Memory B cell (primary cell): ENCODE data around the gene RNPEPL1.
"Not testable (repeated sequence)": the region's sequence is repeated elsewhere in the genome, so short reads cannot be mapped to it uniquely, and the experiment has no call there.

ENCODE experiments used
- ATAC-seq: fragments of 150-1000 bp; cut with Tn5 transposase; 2 replicates; pipeline ENCODE4 v1.10.0; 2021; ENCODE audit warnings: low read depth, mild to moderate bottlenecking, moderate library complexity
- DNase-seq, 2 donors: peaks; one replicate each; pipeline ENCODE4 v3.0.0; 2022; ENCODE audit warnings: low spot score in 2 of 2
- H3K27ac Mint-ChIP-seq: one replicate; pipeline ENCODE4 v1.8.0; 2022; ENCODE audit warnings: mild to moderate bottlenecking, moderate library complexity, mixed read lengths
- H3K27me3 Mint-ChIP-seq: one replicate; pipeline ENCODE4 v1.8.0; 2022; ENCODE audit warnings: mixed read lengths
- H3K36me3 Mint-ChIP-seq: one replicate; pipeline ENCODE4 v1.8.0; 2022; ENCODE audit warnings: mild to moderate bottlenecking, mixed read lengths
- H3K4me1 Mint-ChIP-seq: one replicate; pipeline ENCODE4 v1.8.0; 2022; ENCODE audit warnings: mixed read lengths
- H3K4me3 Mint-ChIP-seq: one replicate; pipeline ENCODE4 v1.8.0; 2022; ENCODE audit warnings: mild to moderate bottlenecking, moderate library complexity, mixed read lengths
- H3K9me3 Mint-ChIP-seq: one replicate; pipeline ENCODE4 v1.8.0; 2022; ENCODE audit warnings: mixed read lengths

Gene RNPEPL1

GRCh38 chr2:240527153-240527750, 41.0 kb upstream of the RNPEPL1 start:
- peaks cover 78% of the 10 kb centered on the region for H3K36me3 Mint-ChIP-seq
- DNase-seq = peak in 1 of 2 donors; percentile 2
- H3K4me3 Mint-ChIP-seq = no peak overlapping the region
- H3K4me1 Mint-ChIP-seq = peaks cover 12% of the 10 kb centered on the region
- H3K9me3 Mint-ChIP-seq = peaks cover 20% of the 10 kb centered on the region
- no peaks in the 10 kb centered on the region for H3K27me3 Mint-ChIP-seq
- no peak for ATAC-seq
- no peak overlapping the region for H3K27ac Mint-ChIP-seq

- DNase-seq = peak in 1 of 2 donors; percentile 6
- H3K27me3 Mint-ChIP-seq = no peaks in the 10 kb centered on the region
- peaks cover 23% of the 10 kb centered on the region for H3K9me3 Mint-ChIP-seq
- no peak overlapping the region for H3K27ac Mint-ChIP-seq
- ATAC-seq = no peak
- H3K36me3 Mint-ChIP-seq = peaks cover 80% of the 10 kb centered on the region
- no peak overlapping the region for H3K4me3 Mint-ChIP-seq
- H3K4me1 Mint-ChIP-seq = peaks cover 12% of the 10 kb centered on the region
These were observed 39.8 kb upstream of the RNPEPL1 start for GRCh38 chr2:240528406-240529040.

GRCh38 chr2:240529344-240529999, 38.8 kb upstream of the RNPEPL1 start:
- Mint-ChIP-seq H3K9me3 (peaks cover 25% of the 10 kb centered on the region), H3K36me3 (peaks cover 81% of the 10 kb centered on the region)

GRCh38 chr2:240530181-240530580, 38.1 kb upstream of the RNPEPL1 start:
- Mint-ChIP-seq H3K4me1 (peaks cover 12% of the 10 kb centered on the region), H3K36me3 (peaks cover 81% of the 10 kb centered on the region), H3K27me3 (no peaks in the 10 kb centered on the region), H3K27ac (peak overlapping the region; percentile 39), H3K9me3 (peaks cover 25% of the 10 kb centered on the region), H3K4me3 (no peak overlapping the region)
- ATAC-seq (no peak), DNase-seq (peak in 1 of 2 donors; percentile 3)

More at GRCh38 chr2:240529344-240529999, 38.8 kb upstream of the RNPEPL1 start:
- Mint-ChIP-seq H3K27me3 (no peaks in the 10 kb centered on the region), H3K4me3 (no peak overlapping the region), H3K4me1 (peaks cover 12% of the 10 kb centered on the region), H3K27ac (peak overlapping the region; percentile 39)
- DNase-seq = peak in 1 of 2 donors; percentile 6
- ATAC-seq = no peak

- Mint-ChIP-seq H3K4me1 (peaks cover 12% of the 10 kb centered on the region), H3K27ac (no peak overlapping the region), H3K9me3 (peaks cover 25% of the 10 kb centered on the region), H3K27me3 (no peaks in the 10 kb centered on the region), H3K36me3 (peaks cover 76% of the 10 kb centered on the region), H3K4me3 (no peak overlapping the region)
- ATAC-seq (no peak), DNase-seq (no peak)
These were observed 37.2 kb upstream of the RNPEPL1 start for GRCh38 chr2:240531038-240531437.

GRCh38 chr2:240532031-240532775, 36.1 kb upstream of the RNPEPL1 start:
- H3K9me3 Mint-ChIP-seq = peaks cover 20% of the 10 kb centered on the region
- H3K27ac Mint-ChIP-seq = no peak overlapping the region
- DNase-seq (no peak), ATAC-seq (no peak)
- peaks cover 70% of the 10 kb centered on the region for H3K36me3 Mint-ChIP-seq
- peaks cover 9% of the 10 kb centered on the region for H3K4me1 Mint-ChIP-seq
- H3K4me3 Mint-ChIP-seq = no peak overlapping the region
- H3K27me3 Mint-ChIP-seq = no peaks in the 10 kb centered on the region

- Mint-ChIP-seq H3K27ac (no peak overlapping the region), H3K4me1 (peaks cover 7% of the 10 kb centered on the region), H3K9me3 (peaks cover 2% of the 10 kb centered on the region), H3K36me3 (peaks cover 44% of the 10 kb centered on the region), H3K27me3 (no peaks in the 10 kb centered on the region), H3K4me3 (no peak overlapping the region)
- DNase-seq (no peak), ATAC-seq (no peak)
These were observed 30.1 kb upstream of the RNPEPL1 start for GRCh38 chr2:240538031-240538780.

GRCh38 chr2:240539101-240539500, 29.2 kb upstream of the RNPEPL1 start:
- not testable (repeated sequence) for H3K27ac Mint-ChIP-seq, DNase-seq, ATAC-seq, H3K9me3 Mint-ChIP-seq, H3K4me1 Mint-ChIP-seq, H3K4me3 Mint-ChIP-seq, H3K27me3 Mint-ChIP-seq
- H3K36me3 Mint-ChIP-seq = peaks cover 38% of the 10 kb centered on the region

GRCh38 chr2:240539906-240540305, 28.4 kb upstream of the RNPEPL1 start:
- Mint-ChIP-seq H3K27ac (no peak overlapping the region), H3K4me3 (no peak overlapping the region), H3K27me3 (no peaks in the 10 kb centered on the region), H3K9me3 (no peaks in the 10 kb centered on the region), H3K4me1 (peaks cover 7% of the 10 kb centered on the region), H3K36me3 (peaks cover 34% of the 10 kb centered on the region)
- DNase-seq (no peak), ATAC-seq (no peak)

- Mint-ChIP-seq H3K27ac (peak overlapping the region; percentile 62), H3K4me3 (no peak overlapping the region), H3K27me3 (no peaks in the 10 kb centered on the region), H3K9me3 (peaks cover 2% of the 10 kb centered on the region), H3K36me3 (peaks cover 17% of the 10 kb centered on the region), H3K4me1 (peaks cover 11% of the 10 kb centered on the region)
- ATAC-seq = no peak
- DNase-seq = no peak
These were observed 17.0 kb upstream of the RNPEPL1 start for GRCh38 chr2:240551288-240551687.

GRCh38 chr2:240551811-240552210, 16.5 kb upstream of the RNPEPL1 start:
- H3K4me1 Mint-ChIP-seq = peaks cover 16% of the 10 kb centered on the region
- peaks cover 2% of the 10 kb centered on the region for H3K9me3 Mint-ChIP-seq
- no peaks in the 10 kb centered on the region for H3K27me3 Mint-ChIP-seq
- peaks cover 15% of the 10 kb centered on the region for H3K36me3 Mint-ChIP-seq
- DNase-seq (no peak), ATAC-seq (peak; percentile 51)
- peak overlapping the region; percentile 62 for H3K27ac Mint-ChIP-seq
- no peak overlapping the region for H3K4me3 Mint-ChIP-seq

GRCh38 chr2:240553956-240554480, 14.3 kb upstream of the RNPEPL1 start:
- Mint-ChIP-seq H3K4me3 (no peak overlapping the region), H3K27me3 (no peaks in the 10 kb centered on the region), H3K36me3 (peaks cover 13% of the 10 kb centered on the region), H3K27ac (no peak overlapping the region), H3K9me3 (no peaks in the 10 kb centered on the region), H3K4me1 (peaks cover 22% of the 10 kb centered on the region)
- ATAC-seq (no peak), DNase-seq (no peak)

- Mint-ChIP-seq H3K36me3 (peaks cover 15% of the 10 kb centered on the region), H3K9me3 (no peaks in the 10 kb centered on the region), H3K27me3 (no peaks in the 10 kb centered on the region), H3K27ac (no peak overlapping the region), H3K4me1 (peaks cover 27% of the 10 kb centered on the region), H3K4me3 (no peak overlapping the region)
- DNase-seq (no peak), ATAC-seq (no peak)
These were observed 13.4 kb upstream of the RNPEPL1 start for GRCh38 chr2:240554767-240555493.
